SK-N-MC (cell line): Measurements from ENCODE around the gene TTC39A.

Experiments used
- DNase-seq: peaks from one replicate; pipeline ENCODE4 v3.0.0-alpha.2; 2011; ENCODE audit warnings: low read depth, low spot score
- H3K27ac ChIP-seq: fragments of 200-600 bp; sonication (generic); 2 replicates; pipeline ENCODE4 v1.5.1; 2016; ENCODE audit warnings: mixed run types
- H3K36me3 ChIP-seq: fragments of 200-600 bp; sonication (generic); 2 replicates; pipeline ENCODE4 v1.6.1; 2017; ENCODE audit warnings: antibody characterized with exemption, low read length, mixed read lengths; ENCODE audit not compliant: insufficient read depth
- H3K4me3 ChIP-seq: fragments of 200-600 bp; sonication (generic); 2 replicates; pipeline ENCODE4 v1.5.1; 2016
- H3K9ac ChIP-seq: fragments of 200-600 bp; sonication (generic); 2 replicates; pipeline ENCODE4 v1.8.0; 2017; ENCODE audit warnings: mixed run types, mixed read lengths; ENCODE audit not compliant: insufficient read length
- H3K9me3 ChIP-seq: fragments of 200-600 bp; sonication (generic); 2 replicates; pipeline ENCODE4 v1.6.1; 2017; ENCODE audit warnings: low read depth, mild to moderate bottlenecking, antibody characterized with exemption, low read length, moderate library complexity, mixed read lengths
- EZH2 ChIP-seq: fragments of 200-600 bp; sonication (generic); IDR thresholded peaks from one replicate; pipeline ENCODE4 v1.6.1; 2017; ENCODE audit warnings: antibody characterized with exemption
- FOXP2 ChIP-seq: optimal IDR thresholded peaks from 2 replicates; pipeline ENCODE3; 2011; ENCODE audit warnings: mild to moderate bottlenecking, moderate library complexity; ENCODE audit not compliant: insufficient read depth; ENCODE audit errors: extremely low read length, control extremely low read depth
- POLR2AphosphoS5 ChIP-seq: IDR thresholded peaks from 2 replicates; pipeline ENCODE4 v1.6.1; 2012; ENCODE audit warnings: mild to moderate bottlenecking, low read depth, low read length, borderline replicate concordance

Gene TTC39A

GRCh38 chr1:51313268-51313852 lies 17.0 kb downstream of the TTC39A start:
- no peak overlapping the region for H3K4me3 ChIP-seq
- no peak overlapping the region for H3K9ac ChIP-seq
- TF ChIP-seq EZH2 (no peak), POLR2AphosphoS5 (no peak), FOXP2 (no peak)
- H3K36me3 ChIP-seq = no peaks in the 10 kb centered on the region
- no peaks in the 10 kb centered on the region for H3K9me3 ChIP-seq
- no peak overlapping the region for H3K27ac ChIP-seq
- no peak for DNase-seq

DNA sequence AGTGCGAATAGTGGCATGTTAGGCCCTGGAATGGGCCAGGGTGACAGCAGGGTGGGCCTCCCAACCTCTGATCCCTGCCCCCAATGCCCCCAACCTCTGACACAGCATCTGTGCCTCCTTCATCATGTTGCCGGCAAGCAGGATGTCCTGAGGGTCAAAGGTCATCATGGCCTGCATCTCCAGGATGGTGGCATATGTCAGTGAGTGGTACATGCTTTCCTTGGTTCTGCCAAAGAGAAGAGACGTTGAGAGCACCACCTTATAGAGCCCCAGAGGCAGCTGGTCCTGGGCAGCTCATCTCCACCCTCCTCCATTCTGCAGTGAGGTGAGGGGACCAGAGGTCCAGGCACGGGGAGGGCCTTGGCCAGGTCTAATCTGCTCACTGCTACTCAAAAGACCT lies 17.6 kb downstream of the TTC39A start:
- H3K4me3 ChIP-seq = no peak overlapping the region
- H3K27ac ChIP-seq = no peak overlapping the region
- TF ChIP-seq FOXP2 (no peak), EZH2 (no peak), POLR2AphosphoS5 (no peak)

DNA sequence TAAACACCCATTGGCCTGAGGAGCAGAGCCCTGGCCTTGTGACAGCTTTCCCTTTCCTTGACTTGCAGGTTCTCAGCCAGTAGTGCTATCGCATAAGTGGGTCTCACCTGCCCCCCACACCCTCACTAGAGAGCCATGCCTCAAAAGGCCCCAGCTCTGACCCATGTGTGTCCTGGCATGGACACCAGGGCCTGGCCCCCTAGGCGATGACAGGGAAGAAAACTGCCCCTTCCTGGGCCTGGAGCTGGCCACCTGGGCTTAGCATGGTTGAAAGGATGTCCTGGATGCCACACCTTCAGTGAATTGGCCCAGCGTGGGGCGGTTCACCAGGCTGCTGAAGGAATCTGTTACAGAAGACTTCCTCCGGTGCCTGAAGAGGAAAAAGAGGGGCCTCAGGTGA lies 18.5 kb downstream of the TTC39A start:
- Histone ChIP-seq H3K36me3 (no peaks in the 10 kb centered on the region), H3K9ac (no peak overlapping the region), H3K27ac (no peak overlapping the region), H3K9me3 (no peaks in the 10 kb centered on the region), H3K4me3 (no peak overlapping the region)
- TF ChIP-seq POLR2AphosphoS5 (no peak), EZH2 (no peak), FOXP2 (no peak)
- no peak for DNase-seq

More for the DNA sequence above, 17.6 kb downstream of the TTC39A start:
- Histone ChIP-seq H3K36me3 (no peaks in the 10 kb centered on the region), H3K9ac (no peak overlapping the region), H3K9me3 (no peaks in the 10 kb centered on the region)
- DNase-seq = no peak

DNA sequence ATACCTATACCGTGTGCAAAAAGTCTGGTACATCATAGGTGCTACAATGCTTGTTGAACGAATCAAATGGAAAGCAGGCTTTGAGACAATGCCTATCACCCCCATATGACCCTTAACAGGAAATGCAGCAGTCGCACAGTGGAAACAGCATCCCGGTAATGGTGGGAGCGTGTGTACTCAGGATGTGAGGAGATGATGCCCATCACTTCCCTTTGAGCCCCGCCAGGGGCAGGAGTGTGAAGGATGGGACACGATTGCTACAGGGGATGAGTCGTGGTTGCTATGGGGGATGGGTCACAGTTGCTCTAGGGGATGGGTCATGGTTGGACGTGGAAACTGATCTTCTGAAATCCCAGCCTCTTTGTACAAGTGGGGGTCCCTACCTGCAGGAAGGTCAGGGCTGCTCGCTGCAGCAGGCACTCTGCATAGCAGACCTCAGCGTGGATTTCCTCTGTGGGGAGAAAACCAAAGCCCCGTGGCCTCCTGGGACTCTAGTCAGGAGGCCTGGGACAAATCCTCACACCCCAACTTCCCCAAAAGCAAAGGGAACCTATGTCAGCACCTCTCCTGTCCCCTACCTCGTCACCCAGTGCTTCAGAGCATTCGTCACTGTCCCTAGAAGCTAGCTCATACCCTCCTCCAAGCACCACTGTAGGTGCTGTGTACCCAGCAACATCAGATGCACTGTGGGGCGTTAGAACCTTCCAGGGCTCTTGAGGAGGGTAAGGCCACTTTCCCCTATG lies 19.3 kb downstream of the TTC39A start:
- Histone ChIP-seq H3K27ac (no peak overlapping the region), H3K9me3 (no peaks in the 10 kb centered on the region), H3K9ac (no peak overlapping the region), H3K4me3 (no peak overlapping the region), H3K36me3 (no peaks in the 10 kb centered on the region)
- DNase-seq = no peak
- TF ChIP-seq EZH2 (no peak), POLR2AphosphoS5 (no peak), FOXP2 (no peak)

GRCh38 chr1:51309291-51309690 lies 21.1 kb downstream of the TTC39A start:
- H3K27ac ChIP-seq = no peak overlapping the region
- H3K4me3 ChIP-seq = no peak overlapping the region
- DNase-seq = no peak
- no peaks in the 10 kb centered on the region for H3K9me3 ChIP-seq
- no peaks in the 10 kb centered on the region for H3K36me3 ChIP-seq
- TF ChIP-seq FOXP2 = no peak
- no peak for TF ChIP-seq EZH2
- TF ChIP-seq POLR2AphosphoS5 = no peak
- H3K9ac ChIP-seq = no peak overlapping the region

DNA sequence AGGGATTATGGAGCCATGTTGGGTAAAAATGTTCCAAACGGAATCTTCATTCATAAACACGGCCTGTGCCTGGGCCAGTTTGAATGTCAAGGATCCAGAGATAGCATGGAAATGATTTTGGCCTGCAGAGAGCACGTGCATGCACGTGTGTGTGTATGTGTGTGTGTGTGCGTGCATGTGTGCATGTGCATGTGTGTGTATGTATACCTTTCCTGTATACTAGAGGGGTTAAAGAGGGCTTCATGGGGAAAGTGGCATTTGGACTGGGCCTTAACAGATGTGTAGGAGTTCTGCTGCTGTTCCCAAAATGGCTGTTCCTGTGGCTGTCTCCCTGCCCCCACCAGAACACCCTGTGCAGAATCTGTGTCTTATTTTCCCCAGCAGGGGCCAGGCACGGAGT lies 21.7 kb downstream of the TTC39A start:
- Histone ChIP-seq H3K27ac (no peak overlapping the region), H3K9ac (no peak overlapping the region), H3K36me3 (no peaks in the 10 kb centered on the region), H3K4me3 (no peak overlapping the region), H3K9me3 (no peaks in the 10 kb centered on the region)
- no peak for DNase-seq
- no peak for TF ChIP-seq POLR2AphosphoS5
- no peak for TF ChIP-seq EZH2
- no peak for TF ChIP-seq FOXP2

GRCh38 chr1:51306950-51307349 lies 23.4 kb downstream of the TTC39A start:
- H3K36me3 ChIP-seq = no peaks in the 10 kb centered on the region

DNA sequence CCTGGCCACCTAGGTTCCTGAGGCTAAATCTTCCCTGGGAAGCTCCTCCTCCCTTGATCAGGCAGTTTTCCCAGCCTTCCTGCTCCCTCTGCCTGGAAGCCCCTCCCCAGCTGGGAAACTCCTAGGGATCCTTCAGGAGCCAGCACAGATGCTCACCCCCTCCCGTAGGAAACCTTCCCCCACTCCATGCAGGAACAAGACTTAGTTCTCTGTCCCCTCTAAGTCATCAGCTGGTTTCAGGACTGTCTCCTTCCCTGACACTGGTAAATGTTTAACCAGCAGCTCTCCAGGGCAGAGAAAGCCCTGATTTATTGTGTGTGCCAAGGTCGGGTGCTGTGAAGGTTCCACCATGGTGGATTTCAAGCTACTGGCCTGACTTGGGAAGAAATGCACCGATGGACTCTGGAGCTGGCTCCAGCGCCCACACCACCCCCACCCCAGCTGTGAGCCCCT lies 25.0 kb downstream of the TTC39A start:
- no peaks in the 10 kb centered on the region for H3K36me3 ChIP-seq
- H3K9me3 ChIP-seq = no peaks in the 10 kb centered on the region
- H3K27ac ChIP-seq = no peak overlapping the region
- H3K9ac ChIP-seq = no peak overlapping the region
- DNase-seq = no peak
- no peak for TF ChIP-seq POLR2AphosphoS5
- no peak for TF ChIP-seq EZH2
- no peak for TF ChIP-seq FOXP2
- H3K4me3 ChIP-seq = no peak overlapping the region

More at GRCh38 chr1:51306950-51307349, 23.4 kb downstream of the TTC39A start:
- Histone ChIP-seq H3K9ac (no peak overlapping the region), H3K4me3 (no peak overlapping the region), H3K9me3 (no peaks in the 10 kb centered on the region), H3K27ac (no peak overlapping the region)
- no peak for TF ChIP-seq POLR2AphosphoS5
- TF ChIP-seq EZH2 = no peak
- TF ChIP-seq FOXP2 = no peak
- no peak for DNase-seq
